Stimulated activated CD8-positive, alpha-beta memory T cell treated with anti-CD3 and anti-CD28 coated beads, Interleukin-2, amount 100 ng/mL, for 48 hours (primary cell): ENCODE measurements around the gene SH3BP2.
"Not testable (repeated sequence)": the region's sequence is repeated elsewhere in the genome, so short reads cannot be mapped to it uniquely, and the experiment has no call there.

Experiments used
- DNase-seq, 2 donors: peaks; one replicate each; pipeline ENCODE4 v3.0.0-alpha.2; 2020; ENCODE audit warnings: low read depth in 2 of 2

Gene SH3BP2

DNA sequence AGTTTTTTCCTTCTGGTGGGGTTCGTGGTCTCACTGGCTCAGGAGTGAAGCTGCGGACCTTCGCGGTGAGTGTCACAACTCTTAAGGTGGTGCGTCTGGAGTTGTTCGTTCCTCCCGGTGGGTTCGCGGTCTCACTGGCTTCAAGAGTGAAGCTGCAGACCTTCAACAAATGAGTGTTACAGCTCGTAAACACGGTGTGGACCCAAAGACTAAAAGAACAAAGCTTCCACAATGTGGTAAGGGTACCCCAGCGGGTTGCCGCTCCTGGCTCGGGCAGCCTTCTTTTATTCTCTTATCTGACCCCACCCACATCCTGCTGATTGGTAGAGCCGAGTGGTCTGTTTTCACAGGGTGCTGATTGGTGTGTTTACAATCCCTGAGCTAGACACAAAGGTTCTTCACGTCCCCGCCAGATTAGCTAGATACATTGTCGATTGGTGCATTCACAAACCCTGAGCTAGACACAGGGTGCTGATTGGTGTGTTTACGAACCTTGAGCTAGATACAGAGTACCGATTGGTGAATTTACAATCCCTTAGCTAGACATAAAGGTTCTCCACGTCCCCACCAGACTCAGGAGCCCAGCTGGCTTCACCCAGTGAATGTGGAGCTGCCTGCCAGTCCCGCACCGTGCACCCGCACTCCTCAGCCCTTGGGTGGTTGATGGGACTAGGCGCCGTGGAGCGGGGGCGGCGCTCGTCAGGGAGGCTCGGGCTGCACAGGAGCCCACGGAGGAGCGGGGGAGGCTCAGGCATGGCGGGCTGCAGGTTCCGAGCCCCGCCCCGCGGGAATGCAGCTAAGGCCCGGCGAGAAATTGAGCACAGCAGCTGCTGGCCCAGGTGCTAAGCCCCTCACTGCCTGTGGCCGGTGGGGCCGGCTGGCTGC lies 30.2 kb upstream of the SH3BP2 start:
- DNase-seq = not testable (repeated sequence)

GRCh38 chr4:2763511-2763967 lies 29.3 kb upstream of the SH3BP2 start:
- DNase-seq = no peak

- no peak for DNase-seq
These were observed 26.9 kb upstream of the SH3BP2 start for GRCh38 chr4:2765832-2766526.

DNA sequence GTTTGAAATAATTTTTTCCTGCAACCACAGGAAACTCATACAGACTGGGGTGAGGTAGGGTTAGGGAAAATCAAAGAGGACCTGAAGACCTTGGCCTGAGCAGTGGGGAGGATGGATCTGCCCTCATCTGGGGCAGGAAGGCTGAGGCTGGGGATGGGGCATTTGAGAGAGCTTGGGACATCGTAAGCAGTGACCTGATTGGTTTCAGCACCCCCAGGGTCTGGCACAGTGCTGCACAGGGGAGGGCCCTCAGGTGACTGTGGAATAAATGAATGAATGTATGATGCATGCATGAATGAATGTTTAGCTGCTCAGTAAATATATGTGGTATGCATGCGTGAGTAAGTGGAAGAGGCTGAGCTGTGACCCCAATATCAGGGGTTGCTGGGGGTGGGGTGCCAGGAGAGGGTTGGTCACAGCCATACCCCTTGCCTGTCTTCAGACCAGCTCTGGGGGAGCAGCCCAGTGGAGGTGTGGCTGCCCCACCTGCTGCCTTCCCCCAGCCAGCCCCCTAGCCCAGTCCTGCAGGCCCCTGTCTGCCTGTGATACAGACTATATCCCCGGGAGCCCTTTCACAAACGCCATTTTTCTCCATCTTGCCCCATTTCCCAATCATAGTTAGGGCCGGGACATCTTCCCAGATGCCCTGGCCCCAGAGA lies 25.7 kb upstream of the SH3BP2 start:
- DNase-seq = no peak

DNA sequence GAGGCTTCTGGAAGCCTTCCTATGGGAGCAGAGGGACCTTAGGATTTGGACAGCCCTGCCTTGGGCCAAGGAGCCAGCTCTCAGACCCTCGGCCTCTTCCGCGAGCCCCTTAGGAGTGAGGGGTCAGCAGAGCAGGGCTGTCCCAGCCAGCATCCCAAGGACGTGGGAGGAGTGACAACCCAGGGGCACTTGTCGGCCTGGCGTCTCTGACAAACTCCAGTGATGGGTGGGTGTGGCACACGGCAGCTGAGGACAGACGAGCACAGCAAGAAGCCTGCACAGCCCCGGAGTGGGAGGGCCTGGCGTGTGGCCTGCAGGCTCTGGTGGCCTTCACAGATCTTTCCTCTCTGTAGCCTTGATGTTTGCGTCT lies 25.2 kb upstream of the SH3BP2 start:
- no peak for DNase-seq

- DNase-seq = no peak
These were observed 24.8 kb upstream of the SH3BP2 start for GRCh38 chr4:2768124-2768523.

- DNase-seq = no peak
These were observed 24.0 kb upstream of the SH3BP2 start for GRCh38 chr4:2768921-2769336.

DNA sequence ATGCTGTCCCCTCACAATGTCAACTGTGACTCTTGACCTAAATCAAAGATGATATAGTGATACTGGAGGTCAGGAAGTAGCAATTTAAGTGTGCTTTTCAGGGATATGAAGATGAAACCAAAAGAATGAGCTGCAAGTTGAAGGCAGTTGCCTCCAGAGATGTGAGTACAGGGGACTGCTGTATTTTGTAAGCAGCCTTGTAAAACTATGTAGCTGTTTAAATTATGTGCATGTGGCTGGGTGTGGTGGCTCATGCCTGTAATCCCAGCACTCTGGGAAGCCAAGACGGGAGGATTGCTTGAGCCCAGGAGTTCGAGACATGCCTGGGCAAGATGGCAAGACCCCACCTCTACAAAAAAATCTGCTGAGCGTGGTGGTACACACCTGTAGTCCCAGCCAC lies 21.6 kb upstream of the SH3BP2 start:
- no peak for DNase-seq

DNA sequence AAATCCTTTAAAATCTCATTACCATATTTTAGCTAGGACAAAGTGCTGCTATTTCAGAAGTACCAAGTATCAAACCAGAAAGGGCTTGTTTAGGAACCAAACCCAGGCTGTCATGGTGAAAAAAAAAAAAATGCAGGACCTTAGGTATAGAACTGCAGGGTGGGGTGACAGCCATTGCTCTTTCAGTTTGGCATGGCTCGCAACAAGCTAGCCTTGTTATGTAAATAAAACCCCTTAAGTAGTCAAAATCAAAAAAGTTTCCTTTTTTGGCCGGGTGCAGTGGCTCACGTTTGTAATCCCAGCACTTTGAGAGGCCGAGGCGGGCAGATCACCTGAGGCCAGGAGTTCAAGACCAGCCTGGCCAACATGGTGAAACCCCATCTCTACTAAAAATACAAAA lies 12.2 kb upstream of the SH3BP2 start:
- DNase-seq = not testable (repeated sequence)

- no peak for DNase-seq
These were observed 11.0 kb upstream of the SH3BP2 start for GRCh38 chr4:2781911-2782310.

- no peak for DNase-seq
These were observed 9.1 kb upstream of the SH3BP2 start for GRCh38 chr4:2783790-2784189.

GRCh38 chr4:2785613-2786012 lies 7.3 kb upstream of the SH3BP2 start:
- no peak for DNase-seq

DNA sequence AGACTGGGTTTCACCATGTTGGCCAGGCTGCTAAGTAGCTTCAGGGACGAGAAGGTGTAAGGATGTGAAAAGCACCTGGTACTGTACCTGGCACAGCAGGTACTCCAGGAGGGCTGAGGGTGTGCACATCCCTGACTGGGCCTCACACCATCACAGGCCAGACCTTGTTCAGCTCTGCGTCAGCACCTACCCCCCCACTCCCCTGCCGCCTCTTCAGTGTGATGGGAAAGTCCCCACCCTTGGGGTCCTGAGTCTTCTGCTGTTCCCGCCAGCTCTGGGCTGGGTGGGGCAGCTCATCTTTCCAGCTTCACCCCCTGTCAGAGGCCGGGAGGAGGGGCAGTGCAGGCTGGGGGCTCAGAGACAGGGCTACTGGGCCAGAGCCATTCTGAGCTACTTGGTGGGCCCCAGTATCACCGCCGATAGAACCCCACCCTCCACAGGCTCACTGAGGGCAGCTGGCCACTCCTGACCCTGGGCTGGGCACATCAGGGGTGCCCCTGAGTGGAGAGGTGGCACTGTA lies 6.7 kb upstream of the SH3BP2 start:
- peak; percentile 42 to 62 for DNase-seq

DNA sequence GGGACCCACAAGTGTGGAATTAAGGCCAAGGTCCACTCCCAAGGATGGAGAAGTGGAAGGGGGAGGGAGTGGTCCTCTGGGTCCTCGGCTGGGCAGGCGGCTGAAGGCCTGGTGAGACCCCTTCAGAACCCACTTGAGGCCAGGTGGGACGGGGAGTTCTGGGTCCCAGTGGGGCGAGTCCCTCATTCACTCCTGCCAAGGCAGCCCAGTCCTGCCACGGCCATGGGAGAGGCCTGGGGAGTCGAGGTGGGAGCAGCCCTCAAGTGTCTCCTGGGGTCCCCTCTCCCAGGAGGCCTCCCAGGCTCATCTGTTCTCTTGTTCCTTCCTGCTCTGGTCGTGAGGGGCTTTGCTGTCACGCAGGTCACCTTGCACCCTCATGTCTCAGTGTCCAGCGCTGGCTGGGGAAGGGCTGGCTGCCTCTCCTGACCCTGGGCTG lies 6.1 kb upstream of the SH3BP2 start:
- DNase-seq = no peak

DNA sequence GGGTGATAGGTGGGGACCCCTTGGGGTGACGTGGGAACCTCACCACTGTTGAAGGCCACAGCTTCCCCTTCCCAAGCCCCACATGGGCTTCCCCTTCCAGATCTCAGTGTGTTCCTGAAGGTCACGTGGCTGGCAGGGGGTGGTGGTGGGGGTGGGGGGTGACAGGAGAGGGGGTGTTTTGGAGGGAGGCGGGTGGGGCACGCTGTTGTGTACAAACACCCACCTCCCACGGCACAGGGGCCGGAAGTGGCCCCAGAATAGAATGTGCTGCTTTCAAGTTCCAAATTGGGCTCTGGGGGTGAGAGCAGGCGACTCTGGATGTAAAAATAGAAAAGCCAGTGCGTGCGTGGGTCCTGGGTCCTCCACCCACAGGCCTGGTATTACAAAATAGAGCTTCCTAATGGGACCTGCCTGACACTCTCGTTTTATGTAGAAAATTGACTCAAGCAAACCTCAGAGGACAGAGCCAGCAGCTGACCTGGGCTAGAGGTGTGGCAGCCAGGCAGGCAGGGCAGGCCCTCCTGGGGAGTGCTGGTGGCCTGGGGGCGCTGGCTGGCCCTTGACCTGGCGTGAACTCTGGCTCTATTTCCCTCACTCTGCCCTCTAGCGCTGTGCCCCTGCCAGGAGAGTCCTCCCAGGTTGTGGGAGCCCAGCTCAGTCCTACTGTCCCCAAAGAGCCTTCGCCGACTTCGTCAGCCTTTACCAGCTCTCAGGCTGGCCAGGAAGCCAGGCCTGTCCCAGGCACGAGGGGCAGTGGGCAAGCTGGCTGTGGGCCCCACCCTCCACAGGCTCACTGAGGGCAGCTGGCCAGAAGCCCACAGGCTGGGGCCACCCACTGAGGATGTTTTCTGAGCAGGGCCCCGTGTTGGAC lies 5.4 kb upstream of the SH3BP2 start:
- peak in 1 of 2 donors; percentile 36 for DNase-seq

- DNase-seq = no peak
These were observed 4.8 kb upstream of the SH3BP2 start for GRCh38 chr4:2788101-2788500.

DNA sequence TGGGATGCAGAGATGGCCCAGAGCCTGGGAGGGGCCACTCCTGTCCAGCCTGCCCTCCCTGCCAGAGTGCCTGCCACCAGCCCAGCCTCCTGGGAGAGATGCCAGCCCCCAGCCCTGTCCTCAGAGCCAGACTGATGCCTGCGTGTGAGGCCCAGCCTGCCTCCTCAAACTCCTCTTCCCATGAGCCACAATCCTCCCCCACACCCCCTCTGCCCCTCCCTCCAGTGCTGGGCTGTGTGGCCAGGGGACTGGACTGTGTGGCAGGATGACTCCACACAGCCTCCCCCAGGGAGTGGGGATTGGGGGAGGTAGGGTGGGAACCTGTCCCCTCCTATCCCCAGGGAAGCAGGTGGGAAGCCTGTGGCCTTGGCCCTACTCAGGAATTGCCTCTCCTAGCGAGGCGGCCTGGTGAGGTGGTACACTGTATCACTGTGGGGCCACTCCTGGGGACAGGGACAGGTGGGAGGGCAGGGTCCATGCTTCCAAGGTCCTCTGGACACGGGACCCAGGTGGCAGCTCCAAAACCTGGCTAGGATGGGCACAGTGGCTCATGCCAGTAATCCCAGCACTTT lies 4.3 kb upstream of the SH3BP2 start:
- DNase-seq = no peak

GRCh38 chr4:2789351-2789750 lies 3.5 kb upstream of the SH3BP2 start:
- DNase-seq = no peak

GRCh38 chr4:2789793-2790582 lies 2.9 kb upstream of the SH3BP2 start:
- DNase-seq = no peak
